Body of pancreas (tissue), 4 donors: ENCODE data around the gene SMURF2.

ENCODE experiments used
- POLR2A ChIP-seq, 3 donors: fragments of 450-650 bp; IDR thresholded peaks; one replicate each; pipeline ENCODE4 v1.6.1; 2016; ENCODE audit warnings: antibody characterized with exemption in 3 of 3, mild to moderate bottlenecking in 2 of 3
- TF ChIP-seq, protein P1 (sequence below), 7 experiments: fragments of 450-650 bp in 4 of 7; fragments of 200-600 bp in 3 of 7; sonication (generic) in 3 of 7; IDR thresholded peaks; one replicate each; pipeline ENCODE4 v1.5.1; 2016 to 2019; ENCODE audit warnings: antibody characterized with exemption in 7 of 7

DNA sequence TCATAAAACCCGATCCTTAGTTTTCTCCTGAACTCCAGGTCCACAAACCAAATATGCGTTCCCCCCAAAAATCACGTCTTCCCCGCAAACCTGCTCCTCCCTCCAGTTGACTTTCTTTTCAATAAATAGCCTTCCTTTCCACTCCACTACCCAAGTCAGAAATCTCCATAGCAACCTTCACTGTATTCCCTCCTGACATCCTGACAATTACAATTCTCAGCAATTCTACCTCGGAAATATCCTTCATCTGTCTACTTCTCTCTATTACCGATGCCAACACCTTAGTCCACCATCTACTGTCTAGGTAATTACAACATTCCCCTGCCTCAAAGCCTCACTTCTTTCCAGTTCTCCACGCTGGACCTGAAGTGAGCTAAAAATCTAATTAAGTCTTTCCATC is 50.7 kb downstream of the SMURF2 start:
- TF ChIP-seq, protein P1, sequence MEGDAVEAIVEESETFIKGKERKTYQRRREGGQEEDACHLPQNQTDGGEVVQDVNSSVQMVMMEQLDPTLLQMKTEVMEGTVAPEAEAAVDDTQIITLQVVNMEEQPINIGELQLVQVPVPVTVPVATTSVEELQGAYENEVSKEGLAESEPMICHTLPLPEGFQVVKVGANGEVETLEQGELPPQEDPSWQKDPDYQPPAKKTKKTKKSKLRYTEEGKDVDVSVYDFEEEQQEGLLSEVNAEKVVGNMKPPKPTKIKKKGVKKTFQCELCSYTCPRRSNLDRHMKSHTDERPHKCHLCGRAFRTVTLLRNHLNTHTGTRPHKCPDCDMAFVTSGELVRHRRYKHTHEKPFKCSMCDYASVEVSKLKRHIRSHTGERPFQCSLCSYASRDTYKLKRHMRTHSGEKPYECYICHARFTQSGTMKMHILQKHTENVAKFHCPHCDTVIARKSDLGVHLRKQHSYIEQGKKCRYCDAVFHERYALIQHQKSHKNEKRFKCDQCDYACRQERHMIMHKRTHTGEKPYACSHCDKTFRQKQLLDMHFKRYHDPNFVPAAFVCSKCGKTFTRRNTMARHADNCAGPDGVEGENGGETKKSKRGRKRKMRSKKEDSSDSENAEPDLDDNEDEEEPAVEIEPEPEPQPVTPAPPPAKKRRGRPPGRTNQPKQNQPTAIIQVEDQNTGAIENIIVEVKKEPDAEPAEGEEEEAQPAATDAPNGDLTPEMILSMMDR (IDR thresholded peaks at IDR 0.05), result no peak
- TF ChIP-seq POLR2A (IDR thresholded peaks at IDR 0.05), result no peak
